Rectal smooth muscle tissue (tissue), 1 donor: ENCODE results near the gene ATM.

ENCODE experiments used
- H3K27ac ChIP-seq: one replicate; pipeline ENCODE4 v1.7.0; 2013; ENCODE audit warnings: low read depth, low read length, inconsistent platforms
- H3K27me3 ChIP-seq: one replicate; pipeline ENCODE4 v1.7.0; 2013; ENCODE audit warnings: low read length; ENCODE audit not compliant: control insufficient read depth, insufficient read depth
- H3K36me3 ChIP-seq: one replicate; pipeline ENCODE4 v1.7.0; 2013; ENCODE audit warnings: low read length; ENCODE audit not compliant: control insufficient read depth, insufficient read depth
- H3K4me1 ChIP-seq: one replicate; pipeline ENCODE4 v1.7.0; 2013; ENCODE audit warnings: low read length; ENCODE audit not compliant: control insufficient read depth, insufficient read depth
- H3K4me3 ChIP-seq: one replicate; pipeline ENCODE4 v1.7.0; 2013; ENCODE audit warnings: low read length
- H3K9ac ChIP-seq: one replicate; pipeline ENCODE4 v1.7.0; 2013; ENCODE audit warnings: low read length

Gene ATM

GRCh38 chr11:108316061-108316460 lies 93.2 kb downstream of the ATM start:
- H3K27me3 ChIP-seq = no peaks in the 10 kb centered on the region
- H3K9ac ChIP-seq = no peak overlapping the region
- no peak overlapping the region for H3K4me3 ChIP-seq
- no peak overlapping the region for H3K27ac ChIP-seq
- H3K4me1 ChIP-seq = no peaks in the 10 kb centered on the region
- peaks cover 4% of the 10 kb centered on the region for H3K36me3 ChIP-seq

GRCh38 chr11:108319541-108320145 lies 96.8 kb downstream of the ATM start:
- Histone ChIP-seq H3K9ac (no peak overlapping the region), H3K36me3 (no peaks in the 10 kb centered on the region), H3K4me1 (no peaks in the 10 kb centered on the region), H3K27ac (no peak overlapping the region), H3K4me3 (no peak overlapping the region), H3K27me3 (no peaks in the 10 kb centered on the region)

- Histone ChIP-seq H3K27ac (no peak overlapping the region), H3K4me1 (no peaks in the 10 kb centered on the region), H3K27me3 (no peaks in the 10 kb centered on the region), H3K9ac (no peak overlapping the region), H3K4me3 (no peak overlapping the region), H3K36me3 (no peaks in the 10 kb centered on the region)
These were observed 99.8 kb downstream of the ATM start for GRCh38 chr11:108322666-108323065.

- peaks cover 2% of the 10 kb centered on the region for H3K36me3 ChIP-seq
- no peak overlapping the region for H3K4me3 ChIP-seq
- H3K27me3 ChIP-seq = no peaks in the 10 kb centered on the region
- H3K9ac ChIP-seq = no peak overlapping the region
- H3K27ac ChIP-seq = no peak overlapping the region
- no peaks in the 10 kb centered on the region for H3K4me1 ChIP-seq
These were observed 101.7 kb downstream of the ATM start for GRCh38 chr11:108324587-108324986.

GRCh38 chr11:108333403-108333899 lies 110.6 kb downstream of the ATM start:
- Histone ChIP-seq H3K27me3 (no peaks in the 10 kb centered on the region), H3K4me1 (no peaks in the 10 kb centered on the region), H3K4me3 (no peak overlapping the region), H3K9ac (no peak overlapping the region), H3K36me3 (peaks cover 10% of the 10 kb centered on the region), H3K27ac (no peak overlapping the region)

GRCh38 chr11:108338750-108339149 lies 115.9 kb downstream of the ATM start:
- peaks cover 6% of the 10 kb centered on the region for H3K36me3 ChIP-seq

GRCh38 chr11:108340973-108341372 lies 118.1 kb downstream of the ATM start:
- Histone ChIP-seq H3K36me3 (no peaks in the 10 kb centered on the region), H3K9ac (no peak overlapping the region), H3K27me3 (no peaks in the 10 kb centered on the region), H3K4me1 (no peaks in the 10 kb centered on the region), H3K4me3 (no peak overlapping the region), H3K27ac (no peak overlapping the region)

More at GRCh38 chr11:108338750-108339149, 115.9 kb downstream of the ATM start:
- Histone ChIP-seq H3K9ac (no peak overlapping the region), H3K27me3 (no peaks in the 10 kb centered on the region), H3K27ac (no peak overlapping the region), H3K4me3 (no peak overlapping the region), H3K4me1 (no peaks in the 10 kb centered on the region)

GRCh38 chr11:108341654-108342053 lies 118.8 kb downstream of the ATM start:
- H3K36me3 ChIP-seq = no peaks in the 10 kb centered on the region
- H3K4me3 ChIP-seq = no peak overlapping the region
- H3K27ac ChIP-seq = no peak overlapping the region
- no peaks in the 10 kb centered on the region for H3K27me3 ChIP-seq
- H3K4me1 ChIP-seq = no peaks in the 10 kb centered on the region
- H3K9ac ChIP-seq = no peak overlapping the region

- H3K36me3 ChIP-seq = peaks cover under 1% of the 10 kb centered on the region
- no peaks in the 10 kb centered on the region for H3K27me3 ChIP-seq
- H3K9ac ChIP-seq = no peak overlapping the region
- no peak overlapping the region for H3K27ac ChIP-seq
- H3K4me1 ChIP-seq = no peaks in the 10 kb centered on the region
- no peak overlapping the region for H3K4me3 ChIP-seq
These were observed 120.8 kb downstream of the ATM start for GRCh38 chr11:108343714-108344113.

- no peak overlapping the region for H3K4me3 ChIP-seq
- no peak overlapping the region for H3K27ac ChIP-seq
- no peaks in the 10 kb centered on the region for H3K4me1 ChIP-seq
- peaks cover 4% of the 10 kb centered on the region for H3K36me3 ChIP-seq
- H3K27me3 ChIP-seq = no peaks in the 10 kb centered on the region
- no peak overlapping the region for H3K9ac ChIP-seq
These were observed 122.9 kb downstream of the ATM start for GRCh38 chr11:108345767-108346166.

- Histone ChIP-seq H3K4me3 (no peak overlapping the region), H3K36me3 (peaks cover 4% of the 10 kb centered on the region), H3K27ac (no peak overlapping the region), H3K4me1 (no peaks in the 10 kb centered on the region), H3K9ac (no peak overlapping the region), H3K27me3 (no peaks in the 10 kb centered on the region)
These were observed 123.6 kb downstream of the ATM start for GRCh38 chr11:108346451-108346850.

- H3K36me3 ChIP-seq = peaks cover 14% of the 10 kb centered on the region
- no peak overlapping the region for H3K27ac ChIP-seq
- H3K4me1 ChIP-seq = no peaks in the 10 kb centered on the region
- H3K27me3 ChIP-seq = no peaks in the 10 kb centered on the region
- H3K9ac ChIP-seq = no peak overlapping the region
- H3K4me3 ChIP-seq = no peak overlapping the region
These were observed 128.6 kb downstream of the ATM start for GRCh38 chr11:108351468-108351867.

GRCh38 chr11:108364159-108364558 lies 141.3 kb downstream of the ATM start:
- Histone ChIP-seq H3K27me3 (no peaks in the 10 kb centered on the region), H3K36me3 (no peaks in the 10 kb centered on the region), H3K27ac (no peak overlapping the region), H3K4me3 (no peak overlapping the region), H3K4me1 (no peaks in the 10 kb centered on the region), H3K9ac (no peak overlapping the region)
